IMR-90 (cell line): ENCODE measurements around the gene SLC24A3. TPM values are rescaled to one million over a fixed set of nuclear protein-coding genes. Genes with fewer than 3 reads are reported as not detected.

Experiments used
- ATAC-seq: fragments of 200-7000 bp; cut with Tn5 transposase; 2 replicates; pipeline ENCODE4 v1.9.1; 2020; ENCODE audit warnings: low read depth, mild to moderate bottlenecking, moderate library complexity
- BruUV-seq: library from RNA; stranded (reverse); fragments of 400-500 nt; replicated peaks from 2 replicates; lab custom pipeline; 2021; lab: Mats Ljungman, UMichigan
- CTCF ChIA-PET: fragments of 300-600 bp; formaldehyde crosslinking; extraction: SDS; loops from one replicate; lab custom pipeline; 2021; ENCODE audit warnings: antibody characterized with exemption; lab: Yijun Ruan, JAX
- POLR2A ChIA-PET: fragments of 300-600 bp; sonication (Branson Sonifier 250); formaldehyde crosslinking; loops from one replicate; lab custom pipeline; 2022; ENCODE audit warnings: antibody characterized with exemption; ENCODE audit not compliant: unreplicated experiment; lab: Charles Lee
- DNase-seq: peaks from one replicate; pipeline ENCODE4 v3.0.0; 2013
- H2AFZ ChIP-seq: replicated peaks from 2 replicates; pipeline ENCODE3; 2013; ENCODE audit warnings: low read length, mild to moderate bottlenecking; ENCODE audit not compliant: poor library complexity
- H2AK5ac ChIP-seq: 2 replicates; pipeline ENCODE4 v1.6.1; 2013; ENCODE audit warnings: low read depth, low read length, inconsistent platforms
- H2AK9ac ChIP-seq: replicated peaks from 2 replicates; pipeline ENCODE3; 2013; ENCODE audit warnings: mild to moderate bottlenecking, low read depth, low read length, moderate library complexity; ENCODE audit not compliant: poor library complexity
- H2BK120ac ChIP-seq: 2 replicates; pipeline ENCODE4 v1.6.1; 2013; ENCODE audit warnings: low read depth, low read length, inconsistent platforms
- H2BK15ac ChIP-seq: 3 replicates; pipeline ENCODE4 v1.6.1; 2013; ENCODE audit warnings: low read depth, low read length, inconsistent platforms
- H2BK20ac ChIP-seq: 2 replicates; pipeline ENCODE4 v1.6.1; 2013; ENCODE audit warnings: low read depth, mild to moderate bottlenecking, inconsistent platforms, low read length, moderate library complexity
- H2BK5ac ChIP-seq: 2 replicates; pipeline ENCODE4 v1.6.1; 2013; ENCODE audit warnings: mild to moderate bottlenecking, low read depth, low read length, inconsistent platforms; ENCODE audit not compliant: poor library complexity, severe bottlenecking
- H3K14ac ChIP-seq: replicated peaks from 2 replicates; pipeline ENCODE4 v1.6.1; 2013; ENCODE audit warnings: low read depth, low read length, inconsistent platforms
- H3K18ac ChIP-seq: 2 replicates; pipeline ENCODE4 v1.6.1; 2013; ENCODE audit warnings: low read depth, low read length, control low read depth
- H3K23ac ChIP-seq: 2 replicates; pipeline ENCODE4 v1.6.1; 2013; ENCODE audit warnings: low read depth, low read length, inconsistent platforms
- H3K27ac ChIP-seq: 2 replicates; pipeline ENCODE4 v1.5.1; 2013; ENCODE audit warnings: mild to moderate bottlenecking, control low read depth, low read length; ENCODE audit not compliant: insufficient read depth
- H3K27me3 ChIP-seq: 2 replicates; pipeline ENCODE4 v1.6.1; 2013; ENCODE audit warnings: low read length; ENCODE audit not compliant: control insufficient read depth, insufficient read depth
- H3K36me3 ChIP-seq: 2 replicates; pipeline ENCODE4 v1.6.1; 2013; ENCODE audit warnings: low read length, mixed read lengths; ENCODE audit not compliant: control insufficient read depth, insufficient read depth
- H3K4ac ChIP-seq: 2 replicates; pipeline ENCODE4 v1.6.1; 2013; ENCODE audit warnings: low read depth, low read length, inconsistent platforms
- H3K4me1 ChIP-seq: 2 replicates; pipeline ENCODE4 v1.6.1; 2013; ENCODE audit warnings: low read length, mixed read lengths; ENCODE audit not compliant: control insufficient read depth, insufficient read depth
- H3K4me2 ChIP-seq: 2 replicates; pipeline ENCODE4 v1.6.1; 2013; ENCODE audit warnings: low read depth, mild to moderate bottlenecking, control low read depth, low read length, moderate library complexity
- H3K4me3 ChIP-seq: 2 replicates; pipeline ENCODE4 v1.5.1; 2013; ENCODE audit warnings: low read depth, mild to moderate bottlenecking, control low read depth, low read length, moderate library complexity; ENCODE audit not compliant: insufficient read depth
- H3K56ac ChIP-seq: 2 replicates; pipeline ENCODE4 v1.6.1; 2013; ENCODE audit warnings: low read length, inconsistent platforms; ENCODE audit not compliant: insufficient read depth; ENCODE audit errors: extremely low read depth
- H3K79me1 ChIP-seq, 2 experiments: 2 replicates each; pipeline ENCODE4 v1.6.1; 2013; ENCODE audit warnings: low read length in 2 of 2, inconsistent platforms in 1 of 2, low read depth in 1 of 2
- H3K9ac ChIP-seq: 2 replicates; pipeline ENCODE4 v1.6.1; 2013; ENCODE audit warnings: low read depth, low read length, control low read depth
- H3K9me1 ChIP-seq: 2 replicates; pipeline ENCODE4 v1.6.1; 2013; ENCODE audit warnings: low read length, inconsistent platforms; ENCODE audit not compliant: insufficient read depth
- H3K9me3 ChIP-seq: 2 replicates; pipeline ENCODE4 v1.6.1; 2013; ENCODE audit warnings: low read length; ENCODE audit not compliant: control insufficient read depth, insufficient read depth
- H4K20me1 ChIP-seq: 2 replicates; pipeline ENCODE4 v1.6.1; 2013; ENCODE audit warnings: low read length, inconsistent platforms; ENCODE audit not compliant: insufficient read depth
- H4K5ac ChIP-seq: 2 replicates; pipeline ENCODE4 v1.6.1; 2013; ENCODE audit warnings: mild to moderate bottlenecking, low read depth, low read length, control low read depth
- H4K8ac ChIP-seq, 2 experiments: 2 replicates each; pipeline ENCODE4 v1.6.1; 2013; ENCODE audit warnings: low read depth in 2 of 2, low read length in 2 of 2, control low read depth in 1 of 2, inconsistent platforms in 1 of 2
- H4K91ac ChIP-seq: 2 replicates; pipeline ENCODE4 v1.6.1; 2013; ENCODE audit warnings: low read depth, low read length, inconsistent platforms; ENCODE audit not compliant: insufficient read depth
- CEBPB ChIP-seq: IDR thresholded peaks from 2 replicates; pipeline ENCODE4 v1.6.1; 2012; ENCODE audit warnings: low read depth, low read length, improper control_type of control experiment
- CHD1 ChIP-seq: IDR thresholded peaks from 2 replicates; pipeline ENCODE4 v1.6.1; 2012; ENCODE audit warnings: low read depth, low read length, improper control_type of control experiment
- CTCF ChIP-seq: conservative IDR thresholded peaks from 2 replicates; pipeline ENCODE4 v1.5.1; 2012; ENCODE audit warnings: mild to moderate bottlenecking, low read depth, low read length, improper control_type of control experiment
- FOS ChIP-seq: fragments of 150-350 bp; IDR thresholded peaks from 2 replicates; pipeline ENCODE4 v1.6.1; 2016; ENCODE audit warnings: low read depth, low read length
- MAFK ChIP-seq: IDR thresholded peaks from 2 replicates; pipeline ENCODE4 v1.6.1; 2012; ENCODE audit warnings: low read depth, low read length, improper control_type of control experiment
- MAZ ChIP-seq: IDR thresholded peaks from 2 replicates; pipeline ENCODE4 v1.6.1; 2012; ENCODE audit warnings: low read depth, mild to moderate bottlenecking, low read length, improper control_type of control experiment, moderate library complexity, borderline replicate concordance
- MXI1 ChIP-seq: IDR thresholded peaks from 2 replicates; pipeline ENCODE4 v1.6.1; 2012; ENCODE audit warnings: low read depth, mild to moderate bottlenecking, low read length, moderate library complexity, borderline replicate concordance
- NFE2L2 ChIP-seq: fragments of 150-350 bp; IDR thresholded peaks from 2 replicates; pipeline ENCODE4 v1.6.1; 2016; ENCODE audit warnings: low read depth, mild to moderate bottlenecking, low read length
- RAD21 ChIP-seq: IDR thresholded peaks from 2 replicates; pipeline ENCODE4 v1.6.1; 2012; ENCODE audit warnings: low read length, improper control_type of control experiment
- RCOR1 ChIP-seq: IDR thresholded peaks from 2 replicates; pipeline ENCODE4 v1.6.1; 2012; ENCODE audit warnings: mild to moderate bottlenecking, low read length, improper control_type of control experiment; ENCODE audit not compliant: insufficient replicate concordance
- RFX5 ChIP-seq: IDR thresholded peaks from 2 replicates; pipeline ENCODE4 v1.8.0; 2012; ENCODE audit warnings: low read depth, mild to moderate bottlenecking, low read length, moderate library complexity
- SMC3 ChIP-seq: fragments of 150-350 bp; IDR thresholded peaks from 2 replicates; pipeline ENCODE4 v1.6.1; 2016; ENCODE audit warnings: low read depth, mild to moderate bottlenecking, antibody characterized with exemption, low read length, moderate library complexity
- WGBS, 2 experiments: methylation state at CpG; one replicate each; pipeline versions ENCODE4 v1.1.5 to v1.1.7; 2013; ENCODE audit warnings: missing lambda C conversion rate in 2 of 2; ENCODE audit not compliant: insufficient read length in 1 of 2; ENCODE audit errors: extremely low coverage in 2 of 2; 5-methylcytosine and 5-hydroxymethylcytosine counted together
- dilution Hi-C: fragments of 300-500 bp; cut with HindIII; formaldehyde crosslinking; loops from one replicate; pipeline ENCODE4 v1.14.3; 2018; ENCODE audit warnings: low sequenced_read_pairs; ENCODE audit not compliant: unreplicated experiment
- in situ Hi-C: fragments of 300-500 bp; cut with MboI; formaldehyde crosslinking; loops from 3 replicates; pipeline ENCODE4 v1.14.3; 2019; ENCODE audit warnings: low sequenced_read_pairs, inconsistent platforms, mixed read lengths
- intact Hi-C: fragments of 100-400 bp; cut with micrococcal nuclease; formaldehyde crosslinking; loops from 2 replicates; pipeline ENCODE4 v1.10.0; 2022
- polyA plus RNA-seq, 3 experiments: library from polyadenylated mRNA; depleted of rRNA; stranded (reverse); fragments of >200 nt; gene quantifications; 2 replicates each; pipeline ENCODE4 v1.2.3, GENCODE V29; 2012; ENCODE audit warnings: low replicate concordance in 1 of 3
- total RNA-seq: library from RNA; depleted of rRNA; stranded (reverse); fragments of >200 nt; gene quantifications from 2 replicates; pipeline ENCODE4 v1.2.3, GENCODE V29; 2012
- TF ChIP-seq, protein P1 (sequence below): fragments of 150-350 bp; IDR thresholded peaks from 2 replicates; pipeline ENCODE4 v1.6.1; 2017; ENCODE audit warnings: mild to moderate bottlenecking, antibody characterized with exemption, low read length, low read depth

SLC24A3 gene
- total and polyA plus RNA-seq, 2 of the 4 experiments (the other 2 are of a cell fraction): not detected

DNA sequence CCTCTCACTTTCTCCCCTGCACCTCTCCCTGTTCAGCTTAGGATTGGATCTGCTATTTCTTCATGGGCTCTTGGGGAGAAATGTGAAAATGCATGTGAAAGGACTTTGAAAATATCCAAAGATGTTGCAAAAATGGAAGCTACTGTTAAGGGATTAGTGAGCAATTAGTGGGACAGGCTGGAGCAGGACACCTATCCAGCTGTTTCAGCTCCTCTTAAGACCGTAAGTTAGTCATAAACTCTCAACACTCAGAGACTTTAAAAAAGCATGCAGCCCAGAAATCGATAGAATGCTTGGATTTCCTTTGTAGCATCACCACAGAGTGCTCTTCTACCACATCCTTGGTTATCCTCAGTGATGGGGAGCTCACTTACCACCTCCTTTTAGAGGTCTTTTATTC lies 88.7 kb downstream of the SLC24A3 start:
- dilution Hi-C loops: no loop called here

More for the DNA sequence above, 88.7 kb downstream of the SLC24A3 start:
- no peak overlapping the region for H3K18ac ChIP-seq
- no peak overlapping the region for H2BK15ac ChIP-seq
- CTCF ChIA-PET: no interaction called here
- H3K4ac ChIP-seq: no peak overlapping the region
- H2BK20ac ChIP-seq: no peak overlapping the region
- TF ChIP-seq MAZ (no peak), RFX5 (no peak), FOS (no peak), CEBPB (no peak), RCOR1 (no peak), NFE2L2 (no peak), CTCF (no peak), RAD21 (no peak), MAFK (no peak), CHD1 (no peak), MXI1 (no peak), SMC3 (no peak)
- TF ChIP-seq, protein P1, sequence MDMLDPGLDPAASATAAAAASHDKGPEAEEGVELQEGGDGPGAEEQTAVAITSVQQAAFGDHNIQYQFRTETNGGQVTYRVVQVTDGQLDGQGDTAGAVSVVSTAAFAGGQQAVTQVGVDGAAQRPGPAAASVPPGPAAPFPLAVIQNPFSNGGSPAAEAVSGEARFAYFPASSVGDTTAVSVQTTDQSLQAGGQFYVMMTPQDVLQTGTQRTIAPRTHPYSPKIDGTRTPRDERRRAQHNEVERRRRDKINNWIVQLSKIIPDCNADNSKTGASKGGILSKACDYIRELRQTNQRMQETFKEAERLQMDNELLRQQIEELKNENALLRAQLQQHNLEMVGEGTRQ: no peak
- BruUV-seq: no TSS peak
- H3K4me3 ChIP-seq: no peak overlapping the region
- H3K14ac ChIP-seq: no peak overlapping the region
- no CpG with 5 or more reads among the region's 2 CpGs for WGBS, 2 experiments
- no peaks in the 10 kb centered on the region for H3K36me3 ChIP-seq
- no peaks in the 10 kb centered on the region for H3K4me1 ChIP-seq
- H3K9me1 ChIP-seq: no peaks in the 10 kb centered on the region
- H4K8ac ChIP-seq: no peak overlapping the region
- H3K9me3 ChIP-seq: peaks cover 3% of the 10 kb centered on the region
- intact Hi-C loops: no loop called here
- H2BK5ac ChIP-seq: no peak overlapping the region
- in situ Hi-C loops: no loop called here
- no peak overlapping the region for H4K91ac ChIP-seq
- H3K27ac ChIP-seq: no peak overlapping the region
- H3K56ac ChIP-seq: no peak overlapping the region
- no peaks in the 10 kb centered on the region for H3K27me3 ChIP-seq
- POLR2A ChIA-PET: no interaction called here
- no peak overlapping the region for H3K9ac ChIP-seq
- H2AK9ac ChIP-seq: no peak overlapping the region
- H4K5ac ChIP-seq: no peak overlapping the region
- no peak for ATAC-seq
- no peak overlapping the region for H3K4me2 ChIP-seq
- H2AK5ac ChIP-seq: no peak overlapping the region
- no peak overlapping the region for H3K23ac ChIP-seq
- no peaks in the 10 kb centered on the region for H3K79me1 ChIP-seq
- no peak for DNase-seq
- no peak overlapping the region for H2AFZ ChIP-seq
- H2BK120ac ChIP-seq: no peak overlapping the region
- H4K20me1 ChIP-seq: no peaks in the 10 kb centered on the region
